Nephron progenitor cell (in vitro differentiated cells): ENCODE measurements around the gene FUOM.
A peak's percentile ranks its signal among the peaks of the same experiment; 100 is the strongest.

Source experiments
- DNase-seq: peaks from one replicate; pipeline ENCODE4 v3.0.0; 2021
- H3K27ac Mint-ChIP-seq: 2 replicates; pipeline ENCODE4 v1.8.0; 2021; ENCODE audit warnings: mild to moderate bottlenecking, moderate library complexity, mixed read lengths
- H3K27me3 Mint-ChIP-seq: 2 replicates; pipeline ENCODE4 v1.8.0; 2021; ENCODE audit warnings: mild to moderate bottlenecking, low read depth, mixed read lengths; ENCODE audit not compliant: poor library complexity
- H3K36me3 Mint-ChIP-seq: 2 replicates; pipeline ENCODE4 v1.8.0; 2021; ENCODE audit warnings: low read depth, mixed read lengths
- H3K4me1 Mint-ChIP-seq: 2 replicates; pipeline ENCODE4 v1.8.0; 2021; ENCODE audit warnings: mixed read lengths
- H3K4me3 Mint-ChIP-seq: 2 replicates; pipeline ENCODE4 v1.8.0; 2021; ENCODE audit warnings: mild to moderate bottlenecking, moderate library complexity, mixed read lengths
- H3K9me3 Mint-ChIP-seq: 2 replicates; pipeline ENCODE4 v1.8.0; 2021; ENCODE audit warnings: mild to moderate bottlenecking, moderate library complexity, mixed read lengths
- CTCF ChIP-seq: fragments of 200-600 bp; sonication (generic); IDR thresholded peaks from 2 replicates; pipeline ENCODE4 v1.5.0; 2021; ENCODE audit warnings: antibody characterized with exemption

The FUOM gene

GRCh38 chr10:133384071-133384470 lies 26.3 kb upstream of the FUOM start:
- no peak for TF ChIP-seq CTCF
- H3K9me3 Mint-ChIP-seq, result no peaks in the 10 kb centered on the region
- no peak overlapping the region for H3K4me3 Mint-ChIP-seq
- peaks cover 5% of the 10 kb centered on the region for H3K36me3 Mint-ChIP-seq
- H3K4me1 Mint-ChIP-seq, result peaks cover 13% of the 10 kb centered on the region
- peaks cover 53% of the 10 kb centered on the region for H3K27me3 Mint-ChIP-seq
- H3K27ac Mint-ChIP-seq, result no peak overlapping the region
- DNase-seq, result no peak

- Mint-ChIP-seq H3K36me3 (peaks cover 5% of the 10 kb centered on the region), H3K27me3 (peaks cover 53% of the 10 kb centered on the region), H3K4me3 (no peak overlapping the region), H3K4me1 (peaks cover 9% of the 10 kb centered on the region), H3K9me3 (no peaks in the 10 kb centered on the region), H3K27ac (no peak overlapping the region)
- no peak for TF ChIP-seq CTCF
- DNase-seq, result no peak
Measured at GRCh38 chr10:133383551-133383950, 25.7 kb upstream of the FUOM start.

- no peak for TF ChIP-seq CTCF
- H3K4me3 Mint-ChIP-seq, result no peak overlapping the region
- peaks cover 5% of the 10 kb centered on the region for H3K36me3 Mint-ChIP-seq
- H3K4me1 Mint-ChIP-seq, result peaks cover 10% of the 10 kb centered on the region
- H3K27me3 Mint-ChIP-seq, result peaks cover 64% of the 10 kb centered on the region
- no peaks in the 10 kb centered on the region for H3K9me3 Mint-ChIP-seq
- no peak for DNase-seq
- H3K27ac Mint-ChIP-seq, result no peak overlapping the region
Measured at GRCh38 chr10:133381036-133381435, 23.2 kb upstream of the FUOM start.

- H3K4me3 Mint-ChIP-seq, result peak overlapping the region; percentile 71
- peaks cover 5% of the 10 kb centered on the region for H3K36me3 Mint-ChIP-seq
- no peak for TF ChIP-seq CTCF
- no peak for DNase-seq
- no peak overlapping the region for H3K27ac Mint-ChIP-seq
- peaks cover 74% of the 10 kb centered on the region for H3K27me3 Mint-ChIP-seq
- H3K4me1 Mint-ChIP-seq, result peaks cover 17% of the 10 kb centered on the region
- H3K9me3 Mint-ChIP-seq, result no peaks in the 10 kb centered on the region
Measured at GRCh38 chr10:133379801-133380666, 22.2 kb upstream of the FUOM start.

- DNase-seq, result peak; percentile 82
- H3K4me3 Mint-ChIP-seq, result peak within 1 kb of the TSS; percentile 80
- peaks cover 25% of the 10 kb centered on the region for H3K4me1 Mint-ChIP-seq
- H3K27ac Mint-ChIP-seq, result no peak within 1 kb of the TSS
- no peak for TF ChIP-seq CTCF
- peaks cover 79% of the 10 kb centered on the region for H3K27me3 Mint-ChIP-seq
- H3K36me3 Mint-ChIP-seq, result peaks cover 5% of the 10 kb centered on the region
- H3K9me3 Mint-ChIP-seq, result no peaks in the 10 kb centered on the region
Measured at GRCh38 chr10:133379152-133379800, 21.5 kb upstream of the FUOM start, which contains the start of gene PAOX. Gene PAOX, plus strand, starts transcription at chr10:133379262. Its CDS starts 55 bp downstream, at chr10:133379317.
